Measurements from ENCODE around the gene NAXD. TPM values are rescaled to one million over a fixed set of nuclear protein-coding genes. Genes with fewer than 3 reads are reported as not detected.

The NAXD gene
- total and polyA plus RNA-seq, 2 of the 4 experiments (the other 2 are of a cell fraction): 10.2 to 27.2 TPM

DNA sequence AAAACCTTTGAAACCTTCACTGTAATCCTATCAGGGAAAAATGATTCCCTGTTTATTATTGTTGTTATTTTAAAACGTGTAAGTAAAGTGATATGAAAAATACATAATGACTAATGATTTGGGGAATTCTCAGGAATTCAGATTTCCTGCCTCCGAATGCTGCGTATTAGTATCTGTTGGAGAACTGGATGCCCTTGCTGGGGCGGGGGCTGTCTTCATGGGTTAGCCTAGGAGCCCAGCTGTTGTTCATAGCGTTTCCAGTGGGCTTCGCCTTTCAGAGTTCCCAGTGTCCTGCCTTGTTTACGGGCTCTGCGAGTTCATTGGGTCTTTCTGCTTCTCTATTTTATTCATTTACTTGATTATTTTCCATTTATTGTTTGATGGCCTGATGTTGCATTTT lies 18.4 kb downstream of the NAXD start:
- WGBS, 2 experiments (ENCODE audit: extremely low coverage in 2 of 2, insufficient read length in 1 of 2): no CpG with 5 or more reads among the region's 8 CpGs
- peaks cover 5% of the 10 kb centered on the region; the same call in 1 of the 2 replicates for H3K4me1 ChIP-seq (ENCODE audit: control insufficient read depth, insufficient read depth, low read length)
- in situ Hi-C loops (cut with MboI; ENCODE audit: low sequenced_read_pairs): no loop called here
- no peak overlapping the region for H2BK120ac ChIP-seq (ENCODE audit: low read depth, low read length)
- no peak overlapping the region for H3K4me3 ChIP-seq (ENCODE audit: insufficient read depth, low read depth, low read length)
- no peak overlapping the region for H2BK15ac ChIP-seq (ENCODE audit: low read depth, low read length)
- intact Hi-C loops (cut with micrococcal nuclease): no loop called here
- BruUV-seq (replicated peaks): no TSS peak
- H4K8ac ChIP-seq (ENCODE audit: low read depth in 2 of 2, low read length in 2 of 2): no peak overlapping the region
- ATAC-seq (ENCODE audit: low read depth) (no peak), DNase-seq (no peak)
- dilution Hi-C loops (cut with HindIII; ENCODE audit: low sequenced_read_pairs, unreplicated experiment): no loop called here
- H2AK9ac ChIP-seq (replicated peaks; ENCODE audit: low read depth, low read length, poor library complexity): no peak overlapping the region
- TF ChIP-seq, protein P1, sequence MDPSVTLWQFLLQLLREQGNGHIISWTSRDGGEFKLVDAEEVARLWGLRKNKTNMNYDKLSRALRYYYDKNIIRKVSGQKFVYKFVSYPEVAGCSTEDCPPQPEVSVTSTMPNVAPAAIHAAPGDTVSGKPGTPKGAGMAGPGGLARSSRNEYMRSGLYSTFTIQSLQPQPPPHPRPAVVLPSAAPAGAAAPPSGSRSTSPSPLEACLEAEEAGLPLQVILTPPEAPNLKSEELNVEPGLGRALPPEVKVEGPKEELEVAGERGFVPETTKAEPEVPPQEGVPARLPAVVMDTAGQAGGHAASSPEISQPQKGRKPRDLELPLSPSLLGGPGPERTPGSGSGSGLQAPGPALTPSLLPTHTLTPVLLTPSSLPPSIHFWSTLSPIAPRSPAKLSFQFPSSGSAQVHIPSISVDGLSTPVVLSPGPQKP (IDR thresholded peaks at IDR 0.05; ENCODE audit: borderline replicate concordance, low read depth, low read length): no peak
- TF ChIP-seq POLR2A (IDR thresholded peaks at IDR 0.05; ENCODE audit: low read depth, low read length) (no peak), FOS (IDR thresholded peaks at IDR 0.05; ENCODE audit: low read depth, low read length) (no peak), RAD21 (IDR thresholded peaks at IDR 0.05; ENCODE audit: low read length) (no peak), BHLHE40 (IDR thresholded peaks at IDR 0.05; ENCODE audit: low read depth, low read length) (no peak), MAFK (IDR thresholded peaks at IDR 0.05; ENCODE audit: low read depth, low read length) (no peak), RCOR1 (IDR thresholded peaks at IDR 0.05; ENCODE audit: insufficient replicate concordance, low read length) (no peak), MAZ (IDR thresholded peaks at IDR 0.05; ENCODE audit: borderline replicate concordance, low read depth, low read length) (no peak), USF2 (IDR thresholded peaks at IDR 0.05; ENCODE audit: low read depth, low read length) (no peak)
- H3K9me3 ChIP-seq (ENCODE audit: control insufficient read depth, insufficient read depth, low read length): no peaks in the 10 kb centered on the region
- no peak overlapping the region for H3K4me2 ChIP-seq (ENCODE audit: low read depth, low read length)
- no peak overlapping the region for H2AFZ ChIP-seq (replicated peaks; ENCODE audit: low read length, poor library complexity)
- no peak overlapping the region for H2BK20ac ChIP-seq (ENCODE audit: low read depth, low read length)
- H3K9ac ChIP-seq (ENCODE audit: low read depth, low read length): no peak overlapping the region
- no peak overlapping the region for H2BK5ac ChIP-seq (ENCODE audit: low read depth, low read length, poor library complexity, severe bottlenecking)
- no peak overlapping the region for H3K56ac ChIP-seq (ENCODE audit: extremely low read depth, insufficient read depth, low read length)
- ChIA-PET POLR2A (ENCODE audit: unreplicated experiment) (no interaction called here), CTCF (no interaction called here)
- no peak overlapping the region for H4K5ac ChIP-seq (ENCODE audit: low read depth, low read length)
- no peak overlapping the region for H3K18ac ChIP-seq (ENCODE audit: low read depth, low read length)
- peaks cover 39 to 63% of the 10 kb centered on the region in 2 experiments for H3K79me1 ChIP-seq (ENCODE audit: low read depth in 1 of 2, low read length in 2 of 2)
- H2AK5ac ChIP-seq (ENCODE audit: low read depth, low read length): no peak overlapping the region
- H3K36me3 ChIP-seq (ENCODE audit: control insufficient read depth, insufficient read depth, low read length): peaks cover 62% of the 10 kb centered on the region
- peaks cover 50% of the 10 kb centered on the region for H4K20me1 ChIP-seq (ENCODE audit: insufficient read depth, low read length)
- no peak overlapping the region for H3K4ac ChIP-seq (ENCODE audit: low read depth, low read length)
- H4K91ac ChIP-seq (ENCODE audit: insufficient read depth, low read depth, low read length): no peak overlapping the region
- H3K14ac ChIP-seq (replicated peaks; ENCODE audit: low read depth, low read length): 0 out of 2 replicates have a peak overlapping the region, but pooled peaks have one; percentile 14
- H3K23ac ChIP-seq (ENCODE audit: low read depth, low read length): no peak overlapping the region
- H3K27ac ChIP-seq (ENCODE audit: insufficient read depth, low read length): no peak overlapping the region
- peaks cover 23% of the 10 kb centered on the region for H3K9me1 ChIP-seq (ENCODE audit: insufficient read depth, low read length)
- H3K27me3 ChIP-seq (ENCODE audit: control insufficient read depth, insufficient read depth, low read length): no peaks in the 10 kb centered on the region
